ENCODE data around the gene ADAMTS3. TPM values are rescaled to one million over a fixed set of nuclear protein-coding genes. Genes with fewer than 3 reads are reported as not detected.

ADAMTS3 gene
- polyA plus RNA-seq, 1 donor (not counting 4 experiments of a cell fraction or from before 2014, with no cell fraction given): 0.09 TPM

GRCh38 chr4:72351521-72351920 lies 217.5 kb downstream of the ADAMTS3 start:
- no peak overlapping the region for H3K4me2 ChIP-seq (ENCODE audit: control insufficient read depth, extremely low read depth, insufficient read depth, low read depth, low read length)
- H3K27ac ChIP-seq (ENCODE audit: control insufficient read depth, insufficient read depth, low read length): no peak overlapping the region
- H2AFZ ChIP-seq (ENCODE audit: control insufficient read depth, low read length): no peak overlapping the region
- no peaks in the 10 kb centered on the region for H3K9me1 ChIP-seq (ENCODE audit: control insufficient read depth, extremely low read depth, insufficient read depth, low read length)
- H3K9ac ChIP-seq (ENCODE audit: control insufficient read depth, extremely low read depth, insufficient read depth, low read length): no peak overlapping the region
- no peaks in the 10 kb centered on the region for H3K36me3 ChIP-seq (ENCODE audit: control insufficient read depth in 2 of 2, extremely low read depth in 1 of 2, insufficient read depth in 2 of 2, low read length in 2 of 2)
- H3K27me3 ChIP-seq (ENCODE audit: control insufficient read depth, extremely low read depth, insufficient read depth, low read length): no peaks in the 10 kb centered on the region
- no peaks in the 10 kb centered on the region for H3K9me3 ChIP-seq (ENCODE audit: control insufficient read depth, low read depth, low read length)
- H3K4me1 ChIP-seq (ENCODE audit: control insufficient read depth, extremely low read depth, insufficient read depth, low read length): no peaks in the 10 kb centered on the region
- dilution Hi-C loops (cut with MboI; ENCODE audit: extremely low pct_ligation_motif_present, low sequenced_read_pairs): no loop called here
- FAIRE-seq: no peak
- no peaks in the 10 kb centered on the region for H3K79me2 ChIP-seq (ENCODE audit: control insufficient read depth, insufficient read depth, low read length)
- TF ChIP-seq, protein P1, sequence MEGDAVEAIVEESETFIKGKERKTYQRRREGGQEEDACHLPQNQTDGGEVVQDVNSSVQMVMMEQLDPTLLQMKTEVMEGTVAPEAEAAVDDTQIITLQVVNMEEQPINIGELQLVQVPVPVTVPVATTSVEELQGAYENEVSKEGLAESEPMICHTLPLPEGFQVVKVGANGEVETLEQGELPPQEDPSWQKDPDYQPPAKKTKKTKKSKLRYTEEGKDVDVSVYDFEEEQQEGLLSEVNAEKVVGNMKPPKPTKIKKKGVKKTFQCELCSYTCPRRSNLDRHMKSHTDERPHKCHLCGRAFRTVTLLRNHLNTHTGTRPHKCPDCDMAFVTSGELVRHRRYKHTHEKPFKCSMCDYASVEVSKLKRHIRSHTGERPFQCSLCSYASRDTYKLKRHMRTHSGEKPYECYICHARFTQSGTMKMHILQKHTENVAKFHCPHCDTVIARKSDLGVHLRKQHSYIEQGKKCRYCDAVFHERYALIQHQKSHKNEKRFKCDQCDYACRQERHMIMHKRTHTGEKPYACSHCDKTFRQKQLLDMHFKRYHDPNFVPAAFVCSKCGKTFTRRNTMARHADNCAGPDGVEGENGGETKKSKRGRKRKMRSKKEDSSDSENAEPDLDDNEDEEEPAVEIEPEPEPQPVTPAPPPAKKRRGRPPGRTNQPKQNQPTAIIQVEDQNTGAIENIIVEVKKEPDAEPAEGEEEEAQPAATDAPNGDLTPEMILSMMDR (optimal IDR thresholded peaks at IDR 0.05 in 1 of 3, IDR thresholded peaks at IDR 0.05 in 1 of 3, conservative IDR thresholded peaks at IDR 0.05 in 1 of 3; ENCODE audit: extremely low read depth in 1 of 3, insufficient read depth in 2 of 3, low read length in 3 of 3): no peak
- no peak for TF ChIP-seq EZH2 (IDR thresholded peaks at IDR 0.05; ENCODE audit: low read length)
- no peak overlapping the region for H3K4me3 ChIP-seq (ENCODE audit: control insufficient read depth in 2 of 3, extremely low read depth in 1 of 3, insufficient read depth in 2 of 3, low read depth in 1 of 3, low read length in 3 of 3)
- no peak for DNase-seq (ENCODE audit: low read depth, low spot score)
- H4K20me1 ChIP-seq (ENCODE audit: control insufficient read depth, extremely low read depth, insufficient read depth, low read length): no peaks in the 10 kb centered on the region

DNA sequence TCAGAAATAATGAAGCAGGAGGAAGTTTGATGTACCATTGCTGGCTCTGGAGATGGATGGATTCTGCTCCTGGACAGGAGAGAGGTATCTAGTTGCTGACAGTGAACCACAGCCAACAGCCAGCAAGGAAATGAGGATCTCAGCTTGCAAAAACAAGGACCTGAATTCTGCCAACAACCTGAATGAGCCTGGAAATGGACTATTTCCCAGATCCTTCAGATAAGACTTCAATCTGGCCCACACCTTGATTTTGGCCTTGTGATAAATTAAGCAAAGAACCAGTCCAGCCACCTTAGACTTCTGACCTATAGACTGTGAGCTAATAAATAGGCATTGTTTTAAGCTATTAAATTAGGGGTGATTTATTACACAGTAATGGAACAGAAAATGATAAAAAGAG lies 220.3 kb downstream of the ADAMTS3 start:
- dilution Hi-C loops (cut with MboI; ENCODE audit: extremely low pct_ligation_motif_present, low sequenced_read_pairs): no loop called here
- H3K9ac ChIP-seq (ENCODE audit: control insufficient read depth, extremely low read depth, insufficient read depth, low read length): no peak overlapping the region
- no peak overlapping the region for H3K27ac ChIP-seq (ENCODE audit: control insufficient read depth, insufficient read depth, low read length)
- H3K9me1 ChIP-seq (ENCODE audit: control insufficient read depth, extremely low read depth, insufficient read depth, low read length): no peaks in the 10 kb centered on the region
- H3K36me3 ChIP-seq (ENCODE audit: control insufficient read depth in 2 of 2, extremely low read depth in 1 of 2, insufficient read depth in 2 of 2, low read length in 2 of 2): no peaks in the 10 kb centered on the region
- TF ChIP-seq, protein P1 (optimal IDR thresholded peaks at IDR 0.05 in 1 of 3, IDR thresholded peaks at IDR 0.05 in 1 of 3, conservative IDR thresholded peaks at IDR 0.05 in 1 of 3; ENCODE audit: extremely low read depth in 1 of 3, insufficient read depth in 2 of 3, low read length in 3 of 3): no peak
- no peak for TF ChIP-seq EZH2 (IDR thresholded peaks at IDR 0.05; ENCODE audit: low read length)
- H3K4me1 ChIP-seq (ENCODE audit: control insufficient read depth, extremely low read depth, insufficient read depth, low read length): no peaks in the 10 kb centered on the region
- no peak overlapping the region for H3K4me2 ChIP-seq (ENCODE audit: control insufficient read depth, extremely low read depth, insufficient read depth, low read depth, low read length)
- no peaks in the 10 kb centered on the region for H3K9me3 ChIP-seq (ENCODE audit: control insufficient read depth, low read depth, low read length)
- DNase-seq (ENCODE audit: low read depth, low spot score) (no peak), FAIRE-seq (no peak)
- no peaks in the 10 kb centered on the region for H3K79me2 ChIP-seq (ENCODE audit: control insufficient read depth, insufficient read depth, low read length)
- H3K4me3 ChIP-seq (ENCODE audit: control insufficient read depth in 2 of 3, extremely low read depth in 1 of 3, insufficient read depth in 2 of 3, low read depth in 1 of 3, low read length in 3 of 3): no peak overlapping the region
- no peaks in the 10 kb centered on the region for H3K27me3 ChIP-seq (ENCODE audit: control insufficient read depth, extremely low read depth, insufficient read depth, low read length)
- H4K20me1 ChIP-seq (ENCODE audit: control insufficient read depth, extremely low read depth, insufficient read depth, low read length): no peaks in the 10 kb centered on the region
- H2AFZ ChIP-seq (ENCODE audit: control insufficient read depth, low read length): no peak overlapping the region

All from keratinocyte (primary cell).